ENCODE results near the gene GLRX5. TPM values are rescaled to one million over a fixed set of nuclear protein-coding genes. Genes with fewer than 3 reads are reported as not detected.

GLRX5 gene
- total RNA-seq, 1 experiment from 2014 or later, result 23.2 TPM

- no peaks in the 10 kb centered on the region for H3K36me3 ChIP-seq (ENCODE audit: low read depth)
- DNase-seq, result no peak
- H3K27me3 ChIP-seq (ENCODE audit: insufficient read depth, low read depth), result no peaks in the 10 kb centered on the region
- intact Hi-C loops (cut with micrococcal nuclease; ENCODE audit: unreplicated experiment), result no loop called here
- no peaks in the 10 kb centered on the region for H3K9me2 ChIP-seq (ENCODE audit: insufficient read depth)
- H3K9me3 ChIP-seq (ENCODE audit: insufficient read depth, low read depth), result no peaks in the 10 kb centered on the region
- no peaks in the 10 kb centered on the region for H4K20me1 ChIP-seq (ENCODE audit: insufficient read depth)
- no peaks in the 10 kb centered on the region for H3F3A ChIP-seq (ENCODE audit: insufficient read depth, low read depth)
- TF ChIP-seq CTCF (conservative IDR thresholded peaks at IDR 0.05) (no peak), EZH2 (IDR thresholded peaks at IDR 0.05; ENCODE audit: low read depth) (no peak)
- 0 out of 2 replicates have a peak, but pooled peaks cover 3% of the 10 kb centered on the region for H3K4me1 ChIP-seq (replicated peaks; ENCODE audit: insufficient read depth)
- no peak overlapping the region for H2AFZ ChIP-seq
- H3K4me3 ChIP-seq, result no peak overlapping the region
- POLR2A ChIA-PET (ENCODE audit: unreplicated experiment), result no interaction called here
- H3K27ac ChIP-seq, result no peak overlapping the region
- H3K79me2 ChIP-seq (ENCODE audit: low read depth), result no peaks in the 10 kb centered on the region
- no TSS peak for BruUV-seq (replicated peaks)
- H3K4me2 ChIP-seq, result no peak overlapping the region
- CTCF ChIA-PET, result no interaction called here
Observed at GRCh38 chr14:95494456-95494855, 40.4 kb upstream of the GLRX5 start.

GRCh38 chr14:95495076-95495475 lies 39.8 kb upstream of the GLRX5 start:
- ChIA-PET CTCF (no interaction called here), POLR2A (ENCODE audit: unreplicated experiment) (no interaction called here)
- Histone ChIP-seq H3F3A (ENCODE audit: insufficient read depth, low read depth) (no peaks in the 10 kb centered on the region), H4K20me1 (ENCODE audit: insufficient read depth) (no peaks in the 10 kb centered on the region), H3K4me2 (no peak overlapping the region), H3K9me3 (ENCODE audit: insufficient read depth, low read depth) (no peaks in the 10 kb centered on the region), H3K36me3 (ENCODE audit: low read depth) (no peaks in the 10 kb centered on the region), H3K4me1 (replicated peaks; ENCODE audit: insufficient read depth) (0 out of 2 replicates have a peak, but pooled peaks cover 4% of the 10 kb centered on the region), H3K4me3 (no peak overlapping the region), H3K79me2 (ENCODE audit: low read depth) (no peaks in the 10 kb centered on the region), H3K27ac (no peak overlapping the region), H3K9me2 (ENCODE audit: insufficient read depth) (no peaks in the 10 kb centered on the region), H3K27me3 (ENCODE audit: insufficient read depth, low read depth) (no peaks in the 10 kb centered on the region), H2AFZ (no peak overlapping the region)
- TF ChIP-seq CTCF (conservative IDR thresholded peaks at IDR 0.05) (no peak), EZH2 (IDR thresholded peaks at IDR 0.05; ENCODE audit: low read depth) (no peak)
- no peak for DNase-seq
- intact Hi-C loops (cut with micrococcal nuclease; ENCODE audit: unreplicated experiment), result no loop called here
- BruUV-seq (replicated peaks), result no TSS peak

- Histone ChIP-seq H3K27ac (no peak overlapping the region), H3K36me3 (ENCODE audit: low read depth) (no peaks in the 10 kb centered on the region), H3K9me3 (ENCODE audit: insufficient read depth, low read depth) (no peaks in the 10 kb centered on the region), H3K79me2 (ENCODE audit: low read depth) (no peaks in the 10 kb centered on the region), H4K20me1 (ENCODE audit: insufficient read depth) (no peaks in the 10 kb centered on the region), H3K27me3 (ENCODE audit: insufficient read depth, low read depth) (no peaks in the 10 kb centered on the region), H3K4me2 (no peak overlapping the region), H3K4me1 (replicated peaks; ENCODE audit: insufficient read depth) (0 out of 2 replicates have a peak, but pooled peaks cover 4% of the 10 kb centered on the region), H3F3A (ENCODE audit: insufficient read depth, low read depth) (no peaks in the 10 kb centered on the region), H2AFZ (no peak overlapping the region), H3K9me2 (ENCODE audit: insufficient read depth) (no peaks in the 10 kb centered on the region), H3K4me3 (no peak overlapping the region)
- ChIA-PET CTCF (no interaction called here), POLR2A (ENCODE audit: unreplicated experiment) (no interaction called here)
- DNase-seq, result no peak
- BruUV-seq (replicated peaks), result no TSS peak
- intact Hi-C loops (cut with micrococcal nuclease; ENCODE audit: unreplicated experiment), result no loop called here
- TF ChIP-seq CTCF (conservative IDR thresholded peaks at IDR 0.05) (no peak), EZH2 (IDR thresholded peaks at IDR 0.05; ENCODE audit: low read depth) (no peak)
Observed at GRCh38 chr14:95495538-95496025, 39.3 kb upstream of the GLRX5 start.
